Body of pancreas (tissue), 4 donors: ENCODE measurements around the gene VPS13C.

Experiments used
- CTCF ChIP-seq, 7 experiments: fragments of 450-650 bp in 4 of 7; fragments of 200-600 bp in 3 of 7; sonication (generic) in 3 of 7; IDR thresholded peaks; one replicate each; pipeline ENCODE4 v1.5.1; 2016 to 2019; ENCODE audit warnings: antibody characterized with exemption in 7 of 7
- POLR2A ChIP-seq, 3 donors: fragments of 450-650 bp; IDR thresholded peaks; one replicate each; pipeline ENCODE4 v1.6.1; 2016; ENCODE audit warnings: antibody characterized with exemption in 3 of 3, mild to moderate bottlenecking in 2 of 3

GRCh38 chr15:61915640-61916039 is 144.6 kb downstream of the VPS13C start:
- TF ChIP-seq POLR2A (IDR thresholded peaks at IDR 0.05) = no peak
- no peak for TF ChIP-seq CTCF (IDR thresholded peaks at IDR 0.05)
